Activated gamma-delta T cell (primary cell): Measurements from ENCODE around the gene UQCR11.

Experiments
- DNase-seq: peaks from one replicate; lab custom pipeline; 2025; lab: John Stamatoyannopoulos, UW

UQCR11 gene

DNA sequence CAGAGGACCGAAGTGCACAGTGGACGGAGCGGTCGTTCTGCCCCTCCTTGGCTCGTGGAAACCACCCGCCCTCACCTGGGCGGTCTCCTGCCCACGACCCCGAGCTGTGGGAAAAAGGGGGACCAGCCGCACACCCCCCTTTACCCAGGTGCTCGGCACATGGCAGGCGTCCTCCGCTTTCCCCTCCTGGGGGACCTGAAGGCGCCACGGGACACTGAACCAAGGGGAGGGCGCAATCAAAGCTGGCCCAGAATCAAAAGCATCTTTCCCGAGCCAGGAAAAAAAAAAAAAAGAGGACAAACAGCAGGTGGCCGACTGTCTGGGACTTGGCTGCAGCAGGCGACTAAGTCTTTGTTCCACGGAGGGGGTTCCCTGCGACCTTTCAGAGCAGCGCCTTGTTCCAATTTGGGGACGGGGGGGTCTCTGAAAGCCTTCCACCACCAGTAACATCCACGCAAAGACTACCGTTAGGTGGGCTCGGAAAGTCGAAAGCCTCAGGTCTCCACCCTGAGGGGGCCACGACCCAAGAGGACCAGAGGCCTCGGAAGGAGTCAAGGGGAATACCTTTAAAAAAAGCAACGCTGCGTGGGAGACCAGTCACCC lies 13.7 kb downstream of the UQCR11 start:
- no peak for DNase-seq

DNA sequence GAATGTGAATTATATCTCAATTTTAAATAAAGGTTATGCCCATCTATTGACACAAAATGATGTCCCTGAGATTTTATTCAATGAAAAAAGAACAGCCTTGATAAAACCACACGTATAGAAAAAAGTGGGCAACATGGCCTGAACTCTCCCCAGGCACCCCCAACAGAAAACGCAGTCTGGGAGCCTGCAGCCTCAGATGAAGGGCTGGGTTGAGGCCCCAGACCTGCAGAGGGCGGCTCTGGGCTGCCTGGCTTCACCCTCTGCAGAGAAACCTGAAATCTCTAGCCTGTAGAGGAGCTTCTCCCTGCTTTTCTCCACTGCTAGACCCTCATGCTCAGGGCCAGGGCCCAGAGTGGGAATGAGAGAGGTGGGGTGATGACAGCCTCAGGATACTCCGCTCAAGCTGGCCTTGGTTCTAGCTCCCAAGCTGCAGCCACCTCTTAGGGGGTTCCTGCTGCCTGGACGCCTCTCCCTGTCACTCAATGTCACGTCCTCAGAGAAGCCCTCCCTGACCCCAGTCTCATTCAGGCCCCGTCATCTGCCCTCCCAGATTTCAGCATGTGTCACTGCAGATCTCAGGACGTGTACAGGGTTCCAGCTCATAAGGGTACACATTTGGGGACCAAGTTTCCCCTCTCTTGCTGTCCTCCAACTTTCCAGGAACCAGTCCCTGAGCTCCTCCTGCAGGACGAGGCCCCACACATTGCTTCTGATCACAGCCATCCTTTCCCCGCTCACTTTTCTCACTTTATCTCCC lies 14.4 kb downstream of the UQCR11 start:
- DNase-seq, result no peak

DNA sequence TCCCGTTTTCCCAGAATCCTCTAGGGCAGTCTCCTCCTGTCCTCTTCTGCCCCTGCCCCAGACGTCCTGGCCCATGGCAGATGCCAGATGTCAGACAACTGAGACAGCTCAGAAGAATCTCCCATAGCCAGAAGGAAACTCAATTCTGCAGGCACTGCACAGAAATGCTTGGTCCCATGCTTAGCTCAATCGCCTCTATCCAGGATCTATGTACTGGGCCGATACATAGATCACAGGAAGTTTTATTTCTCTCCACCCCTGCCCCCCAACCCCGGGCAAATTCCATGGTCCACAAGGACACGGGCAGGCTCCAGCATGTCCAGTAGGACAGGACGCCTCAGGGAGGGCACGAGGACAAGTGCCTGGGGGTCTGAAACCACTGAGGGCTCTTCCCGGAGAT lies 17.4 kb downstream of the UQCR11 start:
- no peak for DNase-seq

DNA sequence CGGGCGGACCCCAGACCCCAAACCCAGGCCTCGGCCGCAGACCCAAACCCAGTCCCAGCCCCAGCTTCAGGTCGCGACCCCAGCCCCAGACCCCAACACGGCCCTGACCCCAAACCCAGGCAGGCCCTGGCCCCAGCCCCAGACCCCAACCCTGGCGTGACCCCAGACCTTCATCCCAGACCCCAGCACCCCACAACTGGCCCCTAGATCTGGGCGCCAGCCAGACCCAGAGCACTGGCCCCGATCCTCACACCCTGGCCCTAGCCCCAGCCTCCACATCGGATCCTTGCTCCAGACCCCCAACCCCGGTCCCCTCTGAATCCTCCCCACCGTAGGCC lies 20.1 kb downstream of the UQCR11 start:
- no peak for DNase-seq

DNA sequence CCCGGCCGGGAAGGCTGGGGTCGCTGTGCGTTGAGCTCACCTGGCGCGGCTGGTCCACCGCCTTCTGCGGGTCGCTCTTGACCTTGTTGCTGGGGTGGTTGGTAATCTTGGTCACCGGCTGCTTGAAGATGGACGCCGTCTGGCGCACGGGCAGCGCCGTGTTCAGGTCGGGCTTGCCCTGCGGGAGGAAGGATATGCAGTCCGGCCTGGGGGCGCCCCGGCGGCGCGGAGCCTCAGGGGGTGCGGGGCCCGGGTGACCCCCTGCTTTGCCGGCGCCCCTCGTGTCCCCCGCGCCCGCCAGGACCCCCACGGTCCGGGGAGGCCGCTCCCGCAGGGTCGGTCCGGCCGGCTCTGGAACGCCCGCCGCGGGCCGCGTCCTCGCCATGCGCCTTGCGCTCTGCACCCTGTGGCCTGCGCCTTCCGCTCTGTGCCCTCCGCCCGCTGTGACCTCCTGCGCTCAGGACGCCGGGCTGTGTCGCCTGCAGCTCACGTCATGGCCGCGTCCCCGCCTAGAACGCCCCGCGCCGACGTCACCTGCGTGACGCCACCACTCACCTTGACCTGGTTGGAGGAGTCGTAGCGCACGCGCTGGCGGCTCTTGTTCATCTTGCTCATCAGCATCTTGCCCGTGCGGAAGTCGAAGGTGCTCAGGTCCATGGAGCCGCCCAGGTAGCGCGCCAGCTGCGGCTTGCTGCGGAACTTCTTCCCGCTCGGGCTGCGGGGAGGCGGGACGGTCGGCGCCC lies 20.6 kb downstream of the UQCR11 start:
- no peak for DNase-seq

DNA sequence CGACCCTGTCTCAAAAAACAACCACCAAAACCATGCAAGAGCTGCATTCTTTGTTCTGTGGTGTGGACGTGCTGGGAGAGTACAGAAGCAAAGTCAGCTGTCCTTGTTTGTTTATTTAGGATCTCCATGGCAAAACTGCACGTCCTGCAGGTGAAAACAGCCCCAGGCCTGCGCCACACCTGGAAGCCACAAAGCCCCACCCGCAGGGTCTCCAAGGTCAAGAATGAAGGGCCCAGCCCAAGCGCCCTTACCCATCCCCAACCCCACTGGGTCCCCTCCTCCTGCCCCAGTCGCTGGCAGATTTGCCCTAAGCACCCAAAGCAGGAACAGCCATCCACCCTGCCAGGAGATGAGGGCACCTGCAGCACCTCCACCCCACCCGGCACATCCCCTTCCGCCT lies 23.1 kb downstream of the UQCR11 start:
- no peak for DNase-seq

DNA sequence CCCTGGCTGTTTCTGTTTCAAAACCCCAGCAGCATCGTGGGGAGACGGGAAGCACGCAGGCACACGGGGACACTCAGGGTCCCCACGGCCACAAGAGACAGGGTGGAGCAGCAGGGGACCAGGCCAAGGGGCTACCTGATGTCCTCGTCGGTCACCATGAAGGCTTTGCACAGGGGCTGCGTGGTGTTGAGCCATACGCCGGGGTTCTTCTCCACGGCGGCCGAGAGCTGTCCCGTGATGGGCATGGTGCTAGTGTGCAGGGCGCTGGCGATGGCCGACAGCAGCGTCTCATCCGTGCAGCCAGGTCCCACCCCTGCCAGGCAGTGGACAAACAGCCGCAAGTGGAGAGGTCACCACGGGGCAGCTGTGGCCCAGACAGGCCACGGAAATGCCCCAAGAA lies 24.3 kb downstream of the UQCR11 start:
- DNase-seq, result no peak

DNA sequence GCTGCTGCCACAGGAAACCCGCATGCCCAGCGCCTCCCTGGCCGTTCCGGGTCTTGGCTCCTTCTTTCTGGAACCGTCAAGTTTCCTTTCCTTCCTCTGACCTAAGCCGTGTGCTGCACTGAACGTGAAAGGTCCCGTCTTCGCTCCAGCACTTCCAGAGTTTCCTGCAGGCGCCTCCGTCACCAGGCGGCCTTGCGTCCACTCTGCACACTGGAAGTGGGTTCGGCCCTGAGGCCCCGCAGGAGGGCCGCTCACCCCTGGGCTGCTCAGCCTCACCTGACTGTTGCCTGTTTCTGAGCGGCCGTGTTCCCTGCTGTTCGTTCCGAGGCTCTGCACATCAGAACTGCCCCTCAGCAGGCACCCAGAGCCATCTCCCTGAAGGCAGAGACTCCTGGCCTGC lies 24.9 kb downstream of the UQCR11 start:
- no peak for DNase-seq

DNA sequence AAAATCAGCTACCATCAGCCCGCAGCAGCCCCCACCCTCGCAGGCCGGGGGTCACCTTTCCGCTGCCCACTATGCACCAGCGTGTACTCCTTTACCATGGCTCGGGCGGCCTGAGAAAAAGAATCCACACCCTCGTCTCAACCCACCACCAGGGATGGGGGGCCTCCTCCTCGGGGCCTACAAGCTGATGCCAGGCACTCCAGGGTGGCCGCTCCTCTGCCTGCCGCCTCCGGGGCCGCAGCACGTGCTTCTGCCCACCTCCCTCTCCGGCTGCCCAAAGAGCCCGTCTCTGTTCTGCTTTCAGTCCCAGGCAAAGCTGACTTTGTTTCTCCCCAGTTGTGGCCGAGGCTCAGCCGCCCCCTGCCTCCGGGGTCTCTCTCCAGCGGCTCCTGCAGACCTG lies 26.0 kb downstream of the UQCR11 start:
- no peak for DNase-seq

DNA sequence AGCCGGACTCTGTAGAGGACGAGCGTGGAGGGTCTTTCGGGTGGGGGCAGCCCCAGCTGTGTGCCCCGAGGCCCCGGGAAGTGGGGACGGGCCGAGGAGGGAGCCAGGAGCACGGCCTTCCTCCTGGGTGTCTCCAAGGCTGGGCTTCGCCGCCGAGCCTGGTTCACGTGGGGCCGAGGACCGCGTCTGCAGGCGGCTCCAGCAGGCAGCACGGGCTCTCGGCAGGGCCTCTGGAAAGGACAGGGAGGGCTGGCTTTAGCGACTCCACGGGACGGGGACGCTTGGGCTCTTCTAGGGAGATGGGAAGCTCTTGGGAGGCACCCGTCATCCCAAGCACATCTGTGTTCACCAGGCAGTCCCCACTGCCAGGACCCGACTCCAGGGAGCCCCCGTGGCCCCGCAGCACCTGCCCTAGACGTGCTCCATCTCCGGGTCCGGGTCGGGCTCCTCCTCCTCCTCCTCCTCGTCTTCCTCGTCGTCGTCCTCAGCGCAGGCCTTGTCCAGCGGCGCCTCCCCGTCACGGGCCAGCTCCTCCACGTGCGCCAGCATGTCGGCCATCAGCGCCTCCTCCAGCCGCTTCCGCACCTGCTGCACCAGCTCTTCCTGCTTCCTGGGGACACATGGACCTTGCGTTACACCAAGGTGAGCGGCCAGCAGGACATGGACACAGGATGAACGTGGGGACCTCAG lies 27.2 kb downstream of the UQCR11 start:
- no peak for DNase-seq

DNA sequence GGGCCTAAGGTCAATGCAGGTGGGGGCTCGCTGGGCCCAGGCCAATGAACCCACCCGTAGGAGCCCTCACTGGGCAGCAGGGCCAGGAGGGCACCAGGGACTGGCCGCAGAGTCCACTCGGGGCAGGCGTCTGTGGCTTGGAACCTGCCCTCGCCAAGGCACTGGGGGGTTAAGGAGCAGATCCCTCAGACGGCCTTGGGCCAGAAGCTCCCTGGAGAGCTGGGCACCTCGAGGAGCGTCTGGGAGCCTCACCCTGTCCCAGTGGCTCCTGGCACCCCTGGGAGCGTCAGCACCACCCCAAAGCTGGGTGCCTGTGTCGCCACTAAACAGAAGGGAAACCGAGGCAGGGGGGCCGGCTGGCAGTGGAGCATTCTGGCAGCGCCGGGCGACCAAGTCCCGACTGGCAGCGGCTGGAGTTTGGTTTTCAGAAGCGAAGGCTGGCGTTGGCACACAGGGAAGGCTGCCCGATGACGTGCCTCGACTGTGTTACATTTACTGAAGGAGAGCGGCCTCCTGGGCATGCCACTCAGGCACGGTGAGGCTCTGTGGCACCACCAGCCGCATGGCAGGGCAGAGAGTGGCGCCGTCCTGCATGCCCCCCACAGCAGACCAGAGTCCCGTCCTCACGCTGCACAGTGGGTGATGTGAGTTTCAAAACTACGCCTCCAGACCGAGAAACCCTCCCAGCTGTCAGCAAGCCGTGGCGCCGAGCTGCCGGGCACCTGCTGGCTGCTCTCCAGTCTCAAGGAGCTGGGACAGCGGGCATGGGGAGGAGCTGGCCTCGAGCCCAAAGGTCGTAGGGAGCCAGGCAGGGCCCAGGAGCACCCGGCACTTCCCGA lies 28.0 kb downstream of the UQCR11 start:
- no peak for DNase-seq

DNA sequence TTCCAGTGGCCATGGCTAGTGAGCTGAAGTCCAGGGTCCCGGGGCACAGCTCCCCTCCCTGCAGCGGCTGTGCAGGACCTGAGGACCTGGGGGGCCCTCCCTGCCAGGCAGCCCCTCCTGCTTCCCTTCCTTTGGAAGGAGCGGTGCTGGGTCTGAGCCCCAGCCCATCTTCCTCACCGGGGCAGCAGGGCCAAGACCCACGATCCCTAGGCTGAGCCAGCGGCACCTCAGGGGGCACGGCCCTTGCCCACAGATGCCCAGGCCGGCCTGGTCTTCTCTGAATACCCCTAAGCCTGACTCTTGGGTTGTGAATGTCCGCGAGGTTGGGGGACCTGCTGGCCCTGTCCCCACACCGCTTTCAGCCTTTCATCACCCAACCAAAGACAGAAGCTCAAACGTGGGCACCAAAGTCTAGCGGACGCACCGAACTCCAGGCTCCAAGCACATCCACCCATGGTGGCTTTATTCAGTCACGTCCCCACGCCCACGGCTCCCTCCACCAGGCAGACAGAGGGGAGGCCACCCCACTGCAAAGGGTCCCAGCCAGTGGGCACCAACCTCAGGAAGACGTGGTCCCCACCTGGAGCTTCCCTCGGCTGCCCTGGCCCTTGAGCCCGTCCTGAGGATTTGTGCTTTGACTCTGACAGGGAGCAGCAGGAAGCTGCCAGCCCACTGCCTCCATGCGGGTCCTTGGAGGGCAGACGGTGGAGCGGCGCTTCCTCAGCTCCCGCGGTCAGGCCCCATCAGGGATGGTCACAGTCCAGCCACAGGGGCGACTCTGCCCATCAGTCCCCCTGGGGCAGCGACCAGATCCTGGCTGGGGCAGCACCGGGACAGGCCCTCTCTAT lies 28.8 kb downstream of the UQCR11 start:
- DNase-seq, result no peak

DNA sequence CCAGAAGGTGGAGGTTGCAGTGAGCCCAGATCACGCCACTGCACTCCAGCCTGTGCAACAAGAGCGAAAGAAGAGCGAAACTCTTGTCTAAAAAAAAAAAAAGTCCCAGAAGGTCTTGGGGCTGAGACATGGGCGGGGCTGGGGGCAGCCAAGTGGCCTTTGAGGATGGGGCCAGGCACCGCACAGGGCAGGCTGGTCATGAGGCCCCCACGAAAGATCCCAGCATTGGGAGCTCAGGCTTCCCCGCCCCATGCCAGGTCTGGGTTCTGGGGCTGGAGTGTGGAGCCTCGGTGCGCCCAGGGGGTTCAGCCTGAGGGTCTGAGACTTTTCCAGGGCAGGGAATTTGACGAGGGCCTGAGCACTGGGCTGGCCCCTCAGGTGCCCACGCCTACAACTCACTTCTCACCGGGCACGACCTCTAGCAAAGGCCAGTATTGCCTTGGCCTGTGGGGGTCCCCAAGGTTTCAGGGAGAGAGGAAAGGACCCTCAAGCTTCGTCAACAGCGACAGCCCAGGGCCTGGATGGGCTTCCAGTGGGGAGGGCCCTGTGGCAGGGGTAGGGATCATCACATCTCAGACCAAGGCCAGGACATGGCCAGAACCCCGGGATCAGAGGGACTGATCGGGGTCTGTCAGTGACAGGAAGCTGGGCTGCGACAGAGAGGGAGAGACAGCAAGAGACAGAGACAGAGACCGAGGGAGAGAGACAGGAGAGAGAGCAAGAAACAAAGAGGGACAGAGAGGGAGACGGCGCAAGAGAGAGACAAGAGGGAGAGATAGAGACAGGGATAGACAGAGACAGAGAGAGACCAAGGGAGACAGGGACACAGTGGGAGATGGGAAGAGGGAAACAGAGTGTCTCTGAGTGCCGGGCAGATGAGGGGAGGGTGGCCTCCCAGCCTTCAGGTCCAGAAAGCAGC lies 29.7 kb downstream of the UQCR11 start:
- DNase-seq, result no peak

DNA sequence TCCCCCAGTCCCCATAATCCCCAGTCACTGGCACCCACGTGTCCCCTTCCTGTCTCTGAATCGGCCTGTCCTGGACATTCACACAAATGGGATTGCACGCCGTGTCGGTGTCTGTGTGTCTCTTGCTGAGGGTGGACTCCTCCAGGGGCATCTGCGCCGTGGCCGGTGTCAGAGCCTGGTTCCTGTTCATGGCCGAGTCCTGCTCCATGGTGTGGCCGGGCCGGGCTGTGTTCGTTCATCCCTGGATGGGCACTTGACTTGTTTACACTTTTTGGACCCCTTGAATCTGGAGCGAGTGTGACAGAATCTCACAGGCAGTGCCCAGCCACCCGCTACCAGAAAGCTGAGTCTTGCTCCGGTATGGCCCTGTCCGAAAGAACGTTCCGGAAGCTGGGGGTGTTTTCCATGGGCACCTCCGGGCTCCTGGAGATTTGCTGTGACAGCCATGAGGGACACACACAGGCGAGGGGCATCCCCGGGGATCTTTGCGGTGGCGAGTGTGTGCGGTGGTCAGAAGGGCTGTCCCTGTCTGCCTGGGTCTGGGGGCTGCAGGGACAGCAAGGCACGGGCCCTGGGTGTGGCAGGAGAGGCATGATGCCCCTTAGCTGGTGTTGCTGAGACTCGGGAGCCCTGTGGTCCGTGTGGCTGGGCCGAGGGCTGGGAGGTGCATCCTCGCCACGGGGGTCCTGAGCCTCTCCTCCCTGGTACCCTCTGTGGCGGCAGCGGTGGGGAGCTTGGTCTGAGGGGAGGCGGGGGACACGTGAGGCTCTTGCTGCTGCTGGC lies 30.7 kb downstream of the UQCR11 start:
- DNase-seq, result no peak

DNA sequence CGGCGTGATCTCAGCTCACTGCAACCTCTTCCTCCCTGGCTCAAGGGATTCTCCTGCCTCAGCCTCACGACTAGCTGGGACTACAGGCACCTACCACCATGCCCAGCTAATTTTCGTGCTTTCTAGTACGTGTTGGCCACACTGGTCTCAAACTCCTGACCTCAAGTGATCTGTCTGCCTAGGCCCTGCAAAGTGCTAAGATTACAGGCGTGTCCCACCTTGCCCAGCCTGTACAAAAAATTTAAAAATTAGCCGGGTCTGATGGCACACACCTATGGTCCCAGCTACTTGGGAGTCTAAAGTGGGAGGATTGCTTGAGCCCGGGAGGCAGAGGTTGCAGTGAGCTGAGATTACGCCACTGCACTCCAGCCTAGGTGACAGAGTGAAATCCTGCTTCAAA lies 32.5 kb downstream of the UQCR11 start:
- DNase-seq, result no peak

DNA sequence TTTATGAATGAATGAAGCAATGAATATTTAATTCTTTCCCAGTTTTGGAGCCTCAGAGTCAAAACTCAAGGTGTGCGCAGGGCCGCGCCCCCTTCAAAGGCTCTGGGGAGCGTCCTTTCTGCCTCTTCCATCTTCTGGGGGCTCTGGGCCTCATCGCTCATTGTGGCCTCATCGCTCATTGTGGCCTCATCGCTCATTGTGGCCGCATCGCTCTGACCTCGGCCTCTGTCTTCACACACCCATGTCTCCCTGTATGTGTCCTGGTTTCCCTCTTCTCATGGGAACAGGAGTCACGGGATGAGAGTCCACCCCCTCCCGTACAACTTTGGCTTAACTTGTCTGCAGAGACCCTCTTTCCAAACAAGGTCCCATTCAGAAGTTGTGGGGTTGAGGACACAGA lies 33.9 kb downstream of the UQCR11 start:
- DNase-seq, result no peak

DNA sequence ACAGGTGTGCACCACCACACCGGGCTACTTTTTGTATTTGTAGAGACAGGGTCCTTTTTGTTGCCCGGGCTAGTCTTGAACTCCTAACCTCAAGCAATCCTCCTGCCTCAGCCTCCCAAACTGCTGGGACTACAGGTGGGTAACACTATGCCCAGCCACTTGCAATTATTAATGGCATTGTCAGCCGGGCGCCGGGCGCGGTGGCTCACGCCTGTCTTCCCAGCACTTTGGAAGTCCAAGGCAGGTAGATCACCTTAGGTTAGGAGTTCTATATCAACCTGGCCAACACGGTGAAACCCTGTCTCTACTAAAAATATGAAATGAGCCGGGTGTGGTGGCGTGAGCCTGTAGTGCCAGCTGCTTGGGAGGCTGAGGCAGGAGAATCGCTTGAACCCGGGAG lies 34.4 kb downstream of the UQCR11 start:
- no peak for DNase-seq

DNA sequence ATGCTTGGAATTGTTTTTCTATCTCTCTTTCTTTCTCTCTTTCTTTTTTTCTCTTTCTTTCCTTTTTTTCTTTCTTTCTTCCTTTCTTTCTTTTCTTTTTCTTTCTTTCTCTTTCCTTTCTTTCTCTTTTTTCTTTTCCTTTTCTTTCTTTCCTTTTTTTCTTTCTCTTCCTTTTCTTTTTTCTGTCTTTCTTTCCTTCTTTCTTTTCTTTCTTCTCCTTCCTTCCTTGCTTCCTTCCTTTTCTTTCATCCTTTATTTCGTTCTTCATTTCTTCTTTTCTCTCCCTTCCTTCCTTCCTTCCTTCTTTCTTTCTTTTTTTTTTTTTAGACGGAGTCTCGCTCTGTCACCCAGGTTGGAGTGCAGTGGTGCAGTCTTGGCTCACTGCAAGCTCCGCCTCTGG lies 35.3 kb downstream of the UQCR11 start:
- no peak for DNase-seq
